C1 segment of cervical spinal cord (tissue), 14 donors: ENCODE results near the gene MAP1LC3B.

Source experiments
- DNase-seq, 14 donors: peaks; one replicate each; lab custom pipeline; 2025; lab: John Stamatoyannopoulos, UW

The MAP1LC3B gene

DNA sequence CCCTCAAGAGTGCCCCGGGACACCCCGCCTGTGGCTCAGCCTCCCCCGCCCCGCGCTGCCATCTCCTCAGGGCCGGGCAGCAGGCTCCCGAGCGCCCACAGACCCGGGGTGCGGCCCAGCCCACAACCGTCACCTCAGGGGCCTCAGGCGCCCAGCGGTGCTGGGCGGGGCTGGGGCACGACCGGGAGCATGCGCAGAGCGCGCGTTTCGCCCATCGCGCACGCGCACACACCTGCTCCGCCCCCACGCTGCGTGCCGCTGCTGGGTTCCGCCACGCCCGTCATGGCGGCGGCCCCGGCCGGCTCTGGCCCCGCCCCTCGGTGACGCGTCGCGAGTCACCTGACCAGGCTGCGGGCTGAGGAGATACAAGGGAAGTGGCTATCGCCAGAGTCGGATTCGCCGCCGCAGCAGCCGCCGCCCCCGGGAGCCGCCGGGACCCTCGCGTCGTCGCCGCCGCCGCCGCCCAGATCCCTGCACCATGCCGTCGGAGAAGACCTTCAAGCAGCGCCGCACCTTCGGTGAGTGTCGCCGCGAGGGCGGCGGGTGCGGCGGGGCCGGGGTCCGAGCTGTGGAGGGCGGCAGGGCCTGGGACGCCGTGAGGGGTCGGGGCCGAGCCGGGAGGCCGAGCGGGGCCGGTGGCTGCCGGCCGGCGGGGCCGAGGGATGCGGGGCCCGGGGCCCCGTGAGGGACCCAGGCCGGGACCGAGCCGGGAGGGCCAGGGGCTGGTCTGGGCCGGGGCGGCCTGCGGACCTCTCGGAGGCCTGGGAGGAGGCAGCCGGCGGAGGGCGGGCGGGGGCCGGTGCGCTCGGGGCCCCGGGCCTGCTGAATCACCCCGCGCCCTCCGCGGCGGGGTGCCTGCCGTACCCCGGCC is at the start of gene MAP1LC3B:
Gene MAP1LC3B, plus strand, starts transcription at position 387 of the 871 bp plus-strand sequence. Its CDS starts 92 bp downstream, at position 479.
- DNase-seq: peak; percentile 84 to 99 (median 95)

DNA sequence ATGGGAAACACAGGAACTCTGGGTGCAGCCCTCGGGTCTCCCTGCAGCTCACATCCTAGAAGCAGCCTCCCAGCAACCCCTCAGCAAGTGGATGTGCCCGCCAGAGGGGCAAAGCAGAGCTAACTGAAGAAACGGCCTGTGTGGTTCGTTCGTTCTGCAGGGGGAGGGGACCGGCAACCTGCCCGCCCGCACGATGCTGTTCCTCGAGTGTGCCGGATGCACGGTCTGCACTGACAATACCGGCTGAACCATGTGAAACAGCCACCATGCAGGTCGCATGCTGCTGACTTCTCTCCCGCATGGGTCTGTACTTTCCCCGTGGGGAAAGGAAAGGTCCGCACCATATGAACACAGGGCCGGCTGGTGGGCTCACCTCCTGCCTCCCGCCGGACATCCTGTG is 49.6 kb upstream of the MAP1LC3B start:
- DNase-seq: no peak

DNA sequence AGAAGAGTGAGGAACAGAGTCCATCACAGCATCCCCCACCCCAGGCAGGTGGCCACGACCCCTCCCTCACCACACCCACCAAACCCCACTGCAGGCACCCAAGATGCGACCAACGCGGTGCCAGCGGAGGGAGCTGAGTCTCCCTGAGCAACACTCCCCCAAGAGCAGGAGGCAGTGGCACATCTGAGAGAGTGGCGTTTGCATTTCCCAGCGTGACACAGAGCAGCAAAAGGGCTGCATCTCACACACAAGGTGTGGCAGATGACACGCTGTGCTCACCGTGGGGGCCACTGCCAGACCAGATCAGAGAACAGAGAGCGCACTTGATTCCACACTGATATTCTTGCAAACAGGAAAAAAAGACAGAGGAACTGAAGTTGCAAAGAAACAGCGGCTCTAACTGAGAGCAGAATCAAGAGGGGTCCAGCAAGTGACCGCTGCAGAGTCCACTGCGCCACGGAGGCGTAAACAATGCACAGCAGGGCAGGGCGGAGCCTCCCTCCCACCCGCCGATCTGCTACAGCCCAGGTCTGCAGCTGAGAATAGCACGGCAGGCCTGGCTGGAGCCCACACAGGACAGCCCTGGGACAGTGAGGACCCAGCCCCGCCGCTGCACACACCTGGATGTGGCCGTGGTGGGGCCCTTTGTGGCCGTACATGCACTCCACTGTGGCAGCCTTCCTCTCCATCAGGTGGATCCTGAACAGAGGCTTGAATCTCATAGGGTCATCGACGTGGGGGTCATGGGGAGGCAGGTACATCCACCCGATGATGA is 49.0 kb upstream of the MAP1LC3B start:
- peak in 1 of 14 donors; percentile 73 for DNase-seq

DNA sequence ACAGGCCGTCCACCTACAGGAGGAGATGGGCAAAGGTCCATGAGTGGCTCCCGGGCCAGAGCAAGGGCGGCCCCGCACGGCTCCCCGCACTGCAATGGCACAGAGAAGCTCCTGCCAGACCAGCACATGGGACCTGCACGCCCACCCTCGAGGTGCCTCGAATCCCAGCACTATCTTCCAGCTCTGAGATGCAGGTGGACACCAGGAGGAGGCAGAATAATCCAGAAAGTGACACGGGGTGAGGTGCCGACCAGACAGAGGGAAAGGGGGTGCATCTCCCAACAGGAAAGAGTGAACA is 48.4 kb upstream of the MAP1LC3B start:
- DNase-seq: no peak

DNA sequence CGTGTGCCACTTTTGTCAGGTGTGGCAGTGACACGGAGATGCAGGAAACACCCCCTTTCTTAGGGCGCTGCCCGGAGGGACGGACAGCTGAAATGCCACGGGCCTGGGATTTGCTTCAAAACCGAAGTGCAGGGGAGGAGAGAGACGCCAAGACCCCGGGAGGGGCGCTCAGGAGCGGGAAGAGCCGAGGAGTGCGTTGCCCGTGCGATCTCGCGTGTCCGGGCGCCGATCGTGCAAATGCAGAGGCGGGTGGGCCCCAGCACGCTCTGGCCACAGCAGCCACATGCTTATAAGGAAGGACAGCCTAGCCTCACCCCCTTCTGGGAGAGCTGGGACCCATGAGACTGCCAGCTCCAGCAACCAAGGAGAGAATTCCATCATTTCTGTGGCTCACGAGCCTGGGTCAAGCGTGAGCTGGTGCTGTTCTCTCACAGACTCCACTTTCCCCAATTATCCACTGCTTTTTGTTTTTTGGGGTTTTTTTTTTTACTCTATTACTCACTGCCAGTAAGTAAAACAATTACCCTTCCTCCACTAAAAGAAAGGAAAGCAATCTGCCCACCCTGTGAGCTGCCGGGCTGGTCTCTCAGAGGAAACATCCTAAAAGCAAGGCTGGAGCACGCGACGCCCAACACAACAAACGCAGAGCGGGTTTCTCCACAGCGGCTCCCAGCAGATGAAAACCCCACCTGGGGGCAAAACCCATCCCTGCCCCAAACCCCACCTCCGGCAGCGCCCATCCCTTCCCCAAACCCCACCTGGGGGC is 47.8 kb upstream of the MAP1LC3B start:
- DNase-seq: no peak

DNA sequence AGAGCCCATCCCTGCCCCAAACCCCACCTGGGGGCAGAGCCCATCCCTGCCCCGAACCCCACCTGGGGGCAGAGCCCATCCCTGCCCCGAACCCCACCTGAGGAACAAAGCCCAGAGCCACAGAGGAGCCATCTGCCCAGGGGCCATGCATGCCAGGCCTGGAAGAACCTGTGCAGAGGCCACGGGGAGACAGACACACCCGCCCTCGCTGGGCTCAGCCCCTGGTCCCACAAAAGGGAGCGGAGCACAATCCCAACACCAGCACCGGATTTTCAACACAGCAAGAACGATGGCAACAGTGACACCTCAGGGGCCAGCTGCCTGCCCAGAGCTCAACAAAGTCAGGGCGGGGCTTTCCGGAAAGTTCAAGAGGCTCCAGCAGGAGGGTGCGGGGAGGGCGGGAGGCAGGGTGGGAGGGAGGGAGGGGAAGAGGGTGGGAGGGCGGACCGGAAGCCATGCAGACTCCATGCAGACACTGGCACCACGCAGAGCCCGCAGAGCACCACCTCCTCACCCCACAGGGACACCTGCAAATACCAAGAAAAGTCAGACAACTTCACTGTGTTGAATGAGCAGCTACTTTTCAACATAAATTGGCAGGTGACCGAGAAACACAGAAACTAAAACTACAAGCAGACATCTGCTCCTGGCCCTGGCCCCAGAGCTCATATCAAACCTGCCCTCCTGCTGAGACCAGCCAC is 47.1 kb upstream of the MAP1LC3B start:
- DNase-seq: no peak

DNA sequence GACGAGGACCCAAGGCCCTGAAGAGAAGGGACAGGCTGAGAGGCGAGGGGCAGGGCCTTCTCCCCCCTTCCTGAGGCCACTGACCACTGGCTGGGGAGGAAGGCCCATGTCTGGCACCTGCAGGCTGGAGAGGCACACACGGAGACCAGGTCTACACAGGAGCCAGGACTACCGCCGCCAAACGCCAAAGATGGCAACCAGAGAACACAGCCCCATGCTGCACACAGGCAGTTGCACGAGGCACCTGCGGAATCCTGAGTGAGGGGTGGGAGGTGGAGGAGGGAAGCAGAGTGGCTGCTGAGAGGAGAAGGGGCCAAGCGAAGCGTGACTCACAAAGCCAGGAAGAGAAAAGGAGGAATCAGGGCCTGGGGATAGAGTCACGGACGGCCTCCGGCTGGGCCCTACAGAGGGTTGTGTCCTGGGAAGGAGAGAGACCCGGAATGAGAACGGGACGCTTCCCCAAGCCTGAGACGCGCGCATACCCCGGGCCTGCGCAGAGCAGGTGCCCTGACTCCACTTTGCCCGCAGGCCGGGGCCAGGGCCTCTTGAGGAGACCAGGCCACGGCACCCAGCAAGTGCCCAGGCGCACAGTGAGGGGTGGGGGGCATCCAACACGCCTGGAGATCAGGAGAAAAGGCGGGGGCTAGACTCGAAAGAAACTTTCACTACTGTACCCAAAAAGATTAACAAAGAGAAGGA is 46.3 kb upstream of the MAP1LC3B start:
- DNase-seq: no peak

DNA sequence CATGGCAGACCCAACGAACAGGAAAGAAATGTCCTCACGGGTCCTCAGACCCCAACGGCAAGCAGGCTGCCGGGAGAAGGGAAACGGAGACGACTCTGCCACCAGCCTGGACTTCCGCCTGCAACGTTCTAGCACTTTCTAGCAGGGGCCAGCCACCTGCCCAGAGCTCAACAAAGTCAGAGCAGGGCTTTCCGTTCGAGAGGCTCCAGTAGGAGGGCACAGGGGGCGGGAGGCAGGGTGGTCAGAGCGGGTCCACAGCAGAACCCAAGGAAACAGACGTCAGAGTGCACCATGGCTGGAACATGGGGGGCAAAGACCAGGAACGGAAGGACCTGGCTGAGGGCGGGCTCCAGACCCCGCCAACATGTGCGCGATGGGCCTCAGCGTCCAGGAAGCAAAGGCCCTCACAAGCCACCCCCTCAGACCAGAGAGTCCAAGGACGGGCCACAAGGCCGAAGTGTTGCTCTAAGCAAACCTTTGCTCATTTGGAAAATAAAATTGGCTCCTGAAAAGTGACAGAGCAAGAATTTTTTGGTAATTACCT is 45.5 kb upstream of the MAP1LC3B start:
- no peak for DNase-seq

DNA sequence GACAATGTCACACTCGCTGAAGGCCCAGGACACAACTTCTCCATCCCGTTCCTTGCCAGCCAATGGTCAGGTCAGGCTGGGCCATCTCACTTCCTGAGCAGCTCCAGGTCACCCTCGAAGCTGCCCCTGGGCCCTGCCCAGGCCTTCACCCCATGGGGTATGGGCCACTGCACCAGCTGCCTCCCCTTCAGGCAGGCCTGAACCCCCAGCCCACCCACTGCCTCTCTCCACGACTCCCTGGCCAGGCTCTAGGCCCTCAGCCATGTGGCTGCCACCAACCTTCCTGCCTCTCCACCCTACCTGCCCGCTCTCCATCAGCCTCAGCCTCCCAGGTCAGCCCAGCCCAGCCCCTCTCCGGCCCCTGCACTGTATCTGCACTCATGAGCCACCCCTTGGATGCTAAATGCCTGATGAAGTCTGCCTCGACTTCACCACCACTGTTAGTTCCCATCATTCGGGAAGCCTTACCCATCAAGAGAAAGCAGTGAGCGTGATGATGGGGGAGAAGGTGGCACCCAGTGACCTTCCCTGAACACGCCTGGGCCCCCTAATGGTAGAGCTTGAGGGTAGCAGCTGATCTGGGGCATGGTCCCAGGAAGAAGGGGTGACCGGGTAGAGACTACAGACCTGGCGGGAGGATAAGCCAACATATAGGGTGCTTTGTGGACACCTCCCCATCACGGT is 44.1 kb upstream of the MAP1LC3B start:
- DNase-seq: no peak

DNA sequence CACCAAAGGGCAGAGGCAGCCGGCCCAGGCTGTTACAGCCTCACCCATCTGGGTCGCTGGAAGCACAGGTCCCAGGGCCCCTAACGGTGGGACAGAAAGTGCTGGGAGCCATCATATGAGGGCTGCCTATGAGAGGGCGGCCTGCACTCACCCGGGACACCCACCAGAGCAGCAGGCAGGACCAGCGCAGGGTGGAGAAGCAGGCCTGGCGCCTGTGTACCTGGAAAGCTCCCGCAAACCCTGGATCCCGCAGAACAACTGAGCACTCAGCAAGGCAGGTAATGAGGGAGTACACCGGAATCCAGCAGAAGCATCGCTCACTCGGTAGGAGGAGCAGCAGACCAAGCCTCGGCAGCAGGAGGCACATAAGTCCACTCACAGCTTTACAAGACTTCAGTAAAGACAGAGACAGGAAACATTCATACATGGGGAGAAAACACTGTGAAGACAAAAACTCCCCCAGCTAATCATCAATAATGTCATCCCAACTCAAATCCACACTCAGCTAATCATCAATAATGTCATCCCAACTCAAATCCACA is 43.4 kb upstream of the MAP1LC3B start:
- DNase-seq: no peak

DNA sequence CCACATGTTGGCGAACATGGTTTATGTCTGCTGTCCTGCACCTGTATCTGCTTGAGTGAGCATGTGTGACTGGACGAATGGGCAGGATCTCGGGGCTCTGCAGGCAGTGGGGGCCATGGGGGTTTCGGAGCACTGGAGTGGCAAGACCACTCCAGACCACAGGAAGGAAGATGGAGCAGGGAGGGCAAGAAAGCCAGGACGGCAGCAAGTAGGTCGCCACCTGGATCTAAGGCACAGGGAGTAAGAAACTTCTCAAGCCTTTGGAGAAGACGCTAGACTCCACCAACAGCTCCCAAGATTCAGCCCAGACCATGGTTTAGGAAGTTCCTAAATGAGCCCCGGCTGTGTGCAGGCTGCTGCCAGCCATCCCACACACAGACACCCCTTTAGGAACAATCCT is 42.1 kb upstream of the MAP1LC3B start:
- no peak for DNase-seq

DNA sequence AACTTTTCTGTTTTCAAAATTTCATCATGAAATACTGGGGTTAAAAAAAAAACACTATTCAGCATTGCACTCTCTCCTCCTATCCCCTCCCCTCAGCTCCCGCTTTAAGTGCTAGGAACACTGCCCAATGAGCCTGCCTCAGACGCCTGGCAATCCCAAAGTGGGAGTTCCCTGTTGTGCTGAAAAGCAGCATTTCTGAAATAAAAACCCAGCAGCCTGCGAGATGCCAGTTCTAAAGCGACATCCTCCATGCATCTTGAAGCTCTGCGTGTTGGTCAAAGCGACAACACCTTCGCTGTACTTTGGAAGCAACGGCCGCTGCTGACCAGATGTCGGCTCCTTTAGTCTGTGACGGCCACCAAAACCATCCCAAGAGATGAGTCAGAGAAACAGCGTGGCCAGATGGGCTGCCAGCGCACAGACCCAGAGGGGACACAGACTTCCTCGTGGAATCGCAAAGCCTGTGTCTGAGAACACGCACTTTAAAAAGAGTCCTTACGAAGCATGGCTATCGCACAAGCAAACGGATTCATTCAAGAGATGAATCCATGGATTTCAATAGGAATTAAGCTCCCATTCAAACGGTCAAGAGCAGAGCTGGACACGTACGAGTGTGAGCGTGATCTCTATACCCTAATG is 41.3 kb upstream of the MAP1LC3B start:
- DNase-seq: peak in 4 of 14 donors; percentile 10 to 72 (median 32)

DNA sequence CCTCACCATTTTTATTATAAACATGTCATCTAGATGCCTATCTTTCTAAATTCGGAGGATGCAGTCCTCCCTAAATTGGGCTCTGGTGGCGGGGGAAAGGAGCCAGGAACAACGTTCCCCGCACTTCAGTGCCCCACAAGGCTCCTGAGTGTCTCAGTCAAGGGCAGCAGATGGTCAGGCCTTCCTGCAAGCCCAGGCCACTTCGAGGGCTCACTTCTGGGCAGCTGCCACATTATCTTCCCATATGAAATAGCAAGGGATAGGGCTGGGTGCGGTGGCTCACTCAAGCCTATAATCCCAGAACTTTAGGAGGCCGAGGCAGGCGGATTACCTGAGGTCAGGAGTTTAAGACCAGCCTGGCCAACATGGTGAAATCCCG is 40.8 kb upstream of the MAP1LC3B start:
- peak in 1 of 14 donors; percentile 73 for DNase-seq

DNA sequence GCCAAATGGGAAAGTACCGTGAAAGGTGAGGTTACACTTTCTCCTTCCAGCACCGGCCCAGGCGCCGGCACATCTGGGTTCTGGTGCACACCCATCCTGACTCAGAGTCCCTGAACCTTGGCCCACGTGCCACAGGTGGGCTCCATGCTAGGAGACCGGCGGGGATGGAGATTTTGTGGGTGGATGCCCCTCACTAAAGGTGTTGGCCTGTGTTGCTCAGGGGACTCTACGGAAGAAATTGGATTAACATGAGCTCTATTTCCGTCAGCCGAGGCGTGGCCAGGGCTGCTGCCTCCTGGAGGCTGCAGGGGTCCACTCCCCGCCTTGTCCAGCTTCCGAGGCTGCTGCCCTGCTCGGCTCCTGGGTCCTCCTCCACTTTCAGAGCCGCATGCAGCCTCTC is 39.3 kb upstream of the MAP1LC3B start:
- no peak for DNase-seq

DNA sequence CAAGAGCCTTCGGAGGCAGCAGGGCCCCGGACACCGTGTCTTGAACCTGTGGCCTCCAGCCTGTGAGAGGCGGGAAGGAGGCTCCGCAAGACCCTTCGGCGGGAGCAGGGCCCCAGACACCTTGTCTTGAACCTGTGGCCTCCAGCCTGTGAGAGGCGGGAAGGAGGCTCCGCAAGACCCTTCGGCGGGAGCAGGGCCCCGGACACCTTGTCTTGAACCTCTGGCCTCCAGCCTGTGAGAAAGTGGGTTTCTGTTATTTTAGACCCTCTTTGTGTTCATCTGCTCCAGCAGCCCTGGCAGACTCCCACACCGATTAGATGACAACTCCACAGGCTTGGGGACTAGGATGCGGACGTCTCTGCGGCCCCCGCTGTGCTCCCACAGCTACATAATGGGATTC is 38.5 kb upstream of the MAP1LC3B start:
- no peak for DNase-seq

DNA sequence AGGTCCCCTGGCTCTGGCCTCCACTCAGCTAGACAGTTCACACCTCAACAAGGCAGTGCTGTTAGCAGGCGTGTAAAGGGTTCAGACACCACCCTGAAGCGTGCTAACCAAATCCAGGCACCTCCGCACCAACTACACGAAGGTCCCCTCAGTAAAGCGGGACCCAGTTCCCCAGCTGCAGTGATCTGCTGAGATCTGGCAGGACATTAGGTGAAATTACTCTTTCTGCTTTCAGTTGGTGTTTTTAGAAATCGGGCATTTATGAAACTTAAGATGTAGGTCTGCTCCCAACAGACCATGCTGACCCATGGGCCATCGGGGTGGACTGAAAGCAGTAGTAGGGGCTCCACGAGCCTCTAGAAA is 35.7 kb upstream of the MAP1LC3B start:
- no peak for DNase-seq

DNA sequence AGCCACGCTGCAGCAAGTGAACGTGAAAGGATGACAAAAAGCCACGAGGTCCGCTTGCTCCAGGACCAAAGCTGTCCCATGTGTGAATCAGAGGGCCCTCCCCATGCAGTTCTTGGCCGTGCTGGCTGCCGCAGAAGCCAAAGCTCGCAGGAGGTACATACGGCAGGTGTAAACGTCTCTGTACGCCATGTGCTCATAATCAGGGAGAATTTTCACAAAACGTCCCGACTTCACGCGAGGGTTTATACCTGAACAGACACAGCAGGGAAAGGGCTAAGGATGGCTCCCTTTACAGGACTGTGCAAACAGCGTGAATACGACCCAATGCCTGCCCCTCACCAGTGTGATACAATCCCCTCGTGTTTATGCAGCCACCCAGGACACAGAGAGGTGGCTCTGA is 33.9 kb upstream of the MAP1LC3B start:
- peak in 1 of 14 donors; percentile 97 for DNase-seq

DNA sequence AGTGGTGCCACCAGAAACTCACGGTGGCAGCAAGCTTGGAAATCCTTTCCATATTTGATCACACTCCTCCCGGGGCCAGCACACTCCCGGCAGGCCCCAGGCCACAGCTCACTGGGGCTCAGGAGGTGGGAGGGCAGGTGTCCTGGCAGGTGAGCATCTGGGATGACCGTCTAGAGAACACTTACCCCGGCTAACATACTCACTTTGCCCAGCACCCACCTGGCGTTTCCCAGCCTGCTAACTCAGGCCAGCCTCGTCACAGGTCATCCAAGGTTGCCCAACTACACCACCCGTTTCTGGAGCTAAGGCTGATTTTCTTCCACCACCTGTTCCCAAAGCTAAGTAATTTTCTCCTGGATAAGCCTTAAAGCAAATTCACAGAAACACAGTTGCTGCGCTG is 33.4 kb upstream of the MAP1LC3B start:
- no peak for DNase-seq

DNA sequence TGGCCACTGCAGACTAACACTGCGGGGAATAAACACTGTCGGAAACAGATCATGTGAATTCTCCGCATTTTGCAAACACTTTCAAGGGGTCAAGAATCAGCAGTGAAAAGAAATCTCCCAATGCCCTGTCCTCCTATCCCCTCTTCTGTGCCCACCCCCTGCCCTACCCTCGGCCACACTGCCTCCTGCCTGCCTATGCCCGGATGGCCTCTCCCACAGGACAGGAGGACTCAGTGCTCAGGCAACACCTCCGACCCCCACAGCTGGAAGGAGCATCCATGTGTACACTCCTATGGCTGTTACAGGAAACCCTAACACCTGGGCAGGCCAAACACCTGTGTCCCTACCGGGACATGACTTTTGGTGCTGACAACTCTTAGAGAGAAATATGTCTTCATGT is 33.0 kb upstream of the MAP1LC3B start:
- no peak for DNase-seq
